Lung (tissue), 12 donors: ENCODE data around the gene ZACN. TPM values are rescaled to one million over a fixed set of nuclear protein-coding genes. Genes with fewer than 3 reads are reported as not detected.

Experiments
- ATAC-seq: fragments of 200-7000 bp; cut with Tn5 transposase; one replicate; pipeline ENCODE4 v1.9.1; 2020; ENCODE audit warnings: moderate number of reproducible peaks; ENCODE audit not compliant: insufficient read depth, low FRiP score
- DNase-seq, 3 donors: peaks; one replicate each; pipeline ENCODE4 v3.0.0-alpha.2; 2013 to 2017
- H3K27ac ChIP-seq, 2 donors: one replicate each; pipeline ENCODE4 v1.5.1; 2013; ENCODE audit warnings: mild to moderate bottlenecking in 2 of 2, moderate library complexity in 2 of 2, control low read depth in 1 of 2, inconsistent platforms in 1 of 2, low read depth in 1 of 2, low read length in 1 of 2
- H3K27me3 ChIP-seq, 3 donors: one replicate each; pipeline ENCODE4 v1.5.1; 2013; ENCODE audit warnings: low read length in 2 of 3; ENCODE audit not compliant: control insufficient read depth in 3 of 3, insufficient read depth in 3 of 3
- H3K36me3 ChIP-seq, 4 donors: one replicate each; pipeline ENCODE4 v1.5.1; 2013; ENCODE audit warnings: low read length in 4 of 4, mild to moderate bottlenecking in 1 of 4, moderate library complexity in 1 of 4; ENCODE audit not compliant: control insufficient read depth in 4 of 4, insufficient read depth in 4 of 4
- H3K4me1 ChIP-seq, 5 donors: one replicate each; pipeline ENCODE4 v1.5.1; 2013; ENCODE audit warnings: low read length in 5 of 5, mild to moderate bottlenecking in 2 of 5, moderate library complexity in 1 of 5; ENCODE audit not compliant: control insufficient read depth in 5 of 5, insufficient read depth in 5 of 5
- H3K4me3 ChIP-seq: one replicate; pipeline ENCODE4 v1.5.1; 2013; ENCODE audit warnings: mild to moderate bottlenecking, control low read depth, moderate library complexity
- H3K9ac ChIP-seq, 2 donors: one replicate each; pipeline ENCODE4 v1.5.1; 2013; ENCODE audit warnings: low read length in 2 of 2, control low read depth in 1 of 2; ENCODE audit not compliant: insufficient read depth in 1 of 2
- H3K9me3 ChIP-seq, 4 donors: one replicate each; pipeline ENCODE4 v1.5.1; 2013; ENCODE audit warnings: low read length in 3 of 4, mild to moderate bottlenecking in 1 of 4, moderate library complexity in 1 of 4; ENCODE audit not compliant: control insufficient read depth in 4 of 4, insufficient read depth in 3 of 4
- WGBS, 2 donors: extraction: QIAGEN DNeasy Blood & Tissue Kit; methylation state at CpG; one replicate each; pipeline ENCODE4 v1.1.7; 2013; 5-methylcytosine and 5-hydroxymethylcytosine counted together
- polyA plus RNA-seq, 2 donors: library from polyadenylated mRNA; stranded (reverse); fragments of 200-250 nt; gene quantifications; one replicate each; pipeline ENCODE4 v1.2.1, GENCODE V29; 2013
- total RNA-seq, 2 donors: library from RNA; depleted of rRNA in 1 of 2; stranded (reverse); fragments of >200 nt in 1 of 2; gene quantifications; one replicate each; pipeline ENCODE4 v1.2.1, GENCODE V29; 2014 to 2021
- TF ChIP-seq, protein P1 (sequence below): IDR thresholded peaks from 2 replicates; pipeline ENCODE4 v1.5.1; 2012; ENCODE audit warnings: mild to moderate bottlenecking; ENCODE audit errors: control extremely low read depth, extremely low read depth
- donor health status: control.
- donor health status: control.
- donor health status: Bipolar disorder and iron deficiency.
- donor health status: healthy.
- donor health status: DM: yes; HTN: yes; CAD: no.

The ZACN gene
- total and polyA plus RNA-seq, 4 donors = 0.25 to 1.9 (median 1.4) TPM; not detected in 1

DNA sequence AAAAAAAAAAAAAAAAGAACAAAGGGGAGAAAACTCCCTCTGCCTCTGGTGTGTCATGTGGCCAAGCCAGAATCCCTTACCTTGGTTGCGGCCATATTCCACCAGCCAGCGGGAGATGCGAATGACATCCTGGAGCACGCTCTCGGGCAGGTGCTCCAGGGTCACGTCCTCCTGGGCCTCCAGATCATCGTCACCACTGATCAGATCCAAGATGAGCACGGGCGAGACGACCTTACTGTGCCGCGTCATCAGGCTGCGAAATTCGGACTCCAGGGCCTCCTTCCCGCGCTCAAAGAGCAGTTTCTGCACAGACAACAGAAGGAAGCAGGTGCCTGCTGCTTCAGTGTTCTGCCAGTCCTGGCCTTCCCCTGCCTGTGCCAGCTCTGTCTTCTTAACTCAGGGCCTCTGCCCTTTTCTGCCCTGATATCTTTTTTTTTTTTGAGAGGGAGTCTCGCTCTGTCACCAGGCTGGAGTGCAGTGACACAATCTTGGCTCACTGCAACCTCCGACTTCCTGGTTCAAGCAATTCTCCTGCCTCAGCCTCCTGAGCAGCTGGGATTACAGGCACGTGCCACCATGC, 18.8 kb downstream of the ZACN start:
- DNase-seq = no peak
- TF ChIP-seq, protein P1, sequence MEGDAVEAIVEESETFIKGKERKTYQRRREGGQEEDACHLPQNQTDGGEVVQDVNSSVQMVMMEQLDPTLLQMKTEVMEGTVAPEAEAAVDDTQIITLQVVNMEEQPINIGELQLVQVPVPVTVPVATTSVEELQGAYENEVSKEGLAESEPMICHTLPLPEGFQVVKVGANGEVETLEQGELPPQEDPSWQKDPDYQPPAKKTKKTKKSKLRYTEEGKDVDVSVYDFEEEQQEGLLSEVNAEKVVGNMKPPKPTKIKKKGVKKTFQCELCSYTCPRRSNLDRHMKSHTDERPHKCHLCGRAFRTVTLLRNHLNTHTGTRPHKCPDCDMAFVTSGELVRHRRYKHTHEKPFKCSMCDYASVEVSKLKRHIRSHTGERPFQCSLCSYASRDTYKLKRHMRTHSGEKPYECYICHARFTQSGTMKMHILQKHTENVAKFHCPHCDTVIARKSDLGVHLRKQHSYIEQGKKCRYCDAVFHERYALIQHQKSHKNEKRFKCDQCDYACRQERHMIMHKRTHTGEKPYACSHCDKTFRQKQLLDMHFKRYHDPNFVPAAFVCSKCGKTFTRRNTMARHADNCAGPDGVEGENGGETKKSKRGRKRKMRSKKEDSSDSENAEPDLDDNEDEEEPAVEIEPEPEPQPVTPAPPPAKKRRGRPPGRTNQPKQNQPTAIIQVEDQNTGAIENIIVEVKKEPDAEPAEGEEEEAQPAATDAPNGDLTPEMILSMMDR = no peak
- Histone ChIP-seq H3K9me3 (no peaks in the 10 kb centered on the region), H3K27ac (no peak overlapping the region), H3K4me1 (peaks cover 0 to 7% (median 4%) of the 10 kb centered on the region in 5 donors), H3K4me3 (no peak overlapping the region), H3K9ac (no peak overlapping the region), H3K27me3 (no peaks in the 10 kb centered on the region), H3K36me3 (peaks cover 12 to 50% (median 42%) of the 10 kb centered on the region in 4 donors)
- no peak for ATAC-seq
- WGBS, 2 donors = 89 to 91% methylated on average over 19 of the region's 19 CpGs

GRCh38 chr17:76102944-76103273, 23.9 kb downstream of the ZACN start:
- TF ChIP-seq, protein P1 = no peak
- Histone ChIP-seq H3K4me1 (peaks cover 0 to 15% (median 9%) of the 10 kb centered on the region in 5 donors), H3K9ac (peak overlapping the region; percentile 69 to 87), H3K27me3 (no peaks in the 10 kb centered on the region), H3K9me3 (no peaks in the 10 kb centered on the region), H3K4me3 (peak overlapping the region; percentile 75), H3K36me3 (peaks cover 3 to 30% (median 18%) of the 10 kb centered on the region in 4 donors), H3K27ac (peak overlapping the region; percentile 51 to 71)
- no peak for ATAC-seq
- DNase-seq = no peak
- 0 to 2% methylated on average over 4 of the region's 4 CpGs for whole genome bisulfite sequencing, 2 donors

DNA sequence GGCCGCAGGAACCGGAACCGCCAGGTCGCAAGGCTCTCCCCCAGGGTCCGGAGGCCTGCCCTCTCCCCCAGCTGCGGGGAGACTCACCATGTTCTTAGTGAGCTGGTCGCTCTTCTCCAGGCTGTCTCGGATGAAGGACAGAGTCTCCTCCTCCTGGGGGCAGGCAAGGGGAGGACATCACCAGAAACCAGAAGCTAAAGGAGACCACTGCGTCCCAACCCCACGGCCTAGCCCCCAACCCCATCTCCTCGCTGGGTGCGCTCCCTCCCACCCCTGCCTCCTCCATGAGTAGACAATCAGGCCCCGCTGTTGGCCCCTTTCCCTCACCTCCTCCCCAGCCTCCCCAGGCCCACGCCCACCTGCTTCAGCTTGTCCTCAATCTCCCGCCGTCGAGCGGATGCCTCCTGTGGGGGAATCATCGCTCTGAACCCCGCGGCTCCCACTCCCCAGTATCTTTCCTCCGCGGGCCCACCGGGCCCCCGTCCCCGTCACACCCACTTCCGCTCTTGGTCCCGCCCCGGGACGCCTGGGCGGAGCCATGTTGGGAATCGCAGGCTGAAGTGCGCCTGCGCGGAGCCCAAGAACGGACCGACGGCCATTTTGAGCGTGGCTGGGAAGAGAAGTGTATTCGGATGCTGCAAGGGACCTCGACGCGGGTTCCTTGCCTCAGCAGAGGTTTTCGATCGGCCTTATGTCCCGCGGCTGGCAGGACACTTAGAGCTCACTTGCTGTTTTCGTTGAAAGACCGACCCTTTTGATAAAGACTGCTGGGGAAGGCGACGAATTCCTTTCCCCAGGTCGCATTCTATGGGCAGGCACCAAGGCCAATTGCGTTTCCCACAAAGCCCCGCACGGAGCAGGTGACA, 24.5 kb downstream of the ZACN start, which contains the start of gene EXOC7:
Gene EXOC7, minus strand, starts transcription at position 514 of the 866 bp plus-strand sequence. Its CDS starts 95 bp downstream, at position 419.
- Histone ChIP-seq H3K9ac (peak within 1 kb of the TSS; percentile 69 to 94), H3K9me3 (no peaks in the 10 kb centered on the region), H3K36me3 (peaks cover 3 to 29% (median 17%) of the 10 kb centered on the region in 4 donors), H3K27ac (peak within 1 kb of the TSS; percentile 58 to 87), H3K4me1 (peaks cover 0 to 15% (median 9%) of the 10 kb centered on the region in 5 donors), H3K4me3 (peak within 1 kb of the TSS; percentile 75), H3K27me3 (no peaks in the 10 kb centered on the region)
- TF ChIP-seq, protein P1 = no peak
- DNase-seq (peak; percentile 94 to 97 (median 96)), ATAC-seq (peak; percentile 90)
- WGBS, 2 donors = 4% methylated on average over 55 of the region's 55 CpGs
